Loucy (cell line): ENCODE measurements around the gene PTCH2.
"Not testable (repeated sequence)": the region's sequence is repeated elsewhere in the genome, so short reads cannot be mapped to it uniquely, and the experiment has no call there.

ENCODE experiments used
- H2AFZ ChIP-seq: fragments of 200-600 bp; sonication (generic); 2 replicates; pipeline ENCODE4 v1.6.0; 2016; ENCODE audit warnings: antibody characterized with exemption, mild to moderate bottlenecking, low read length, moderate library complexity
- H3F3A ChIP-seq: fragments of 200-600 bp; 2 replicates; pipeline ENCODE4 v1.6.0; 2016; ENCODE audit warnings: antibody characterized with exemption, low read depth, mild to moderate bottlenecking
- H3K27me3 ChIP-seq: fragments of 200-600 bp; sonication (generic); 2 replicates; pipeline ENCODE4 v1.6.1; 2014; ENCODE audit warnings: low read length, mild to moderate bottlenecking; ENCODE audit not compliant: insufficient read depth, poor library complexity, severe bottlenecking
- H3K36me3 ChIP-seq: fragments of 200-600 bp; sonication (generic); 2 replicates; pipeline ENCODE4 v1.6.1; 2016; ENCODE audit warnings: low read length; ENCODE audit not compliant: insufficient read depth
- H3K4me1 ChIP-seq: fragments of 200-600 bp; sonication (generic); 2 replicates; pipeline ENCODE4 v1.5.1; 2014; ENCODE audit warnings: low read length, mild to moderate bottlenecking; ENCODE audit not compliant: insufficient read depth, poor library complexity, severe bottlenecking
- H3K4me2 ChIP-seq: fragments of 200-600 bp; sonication (generic); 2 replicates; pipeline ENCODE4 v1.6.0; 2014; ENCODE audit warnings: antibody characterized with exemption, low read length, low read depth, mild to moderate bottlenecking; ENCODE audit not compliant: poor library complexity, severe bottlenecking
- H3K4me3 ChIP-seq: fragments of 200-600 bp; sonication (generic); 2 replicates; pipeline ENCODE4 v1.5.1; 2014; ENCODE audit warnings: low read length, mild to moderate bottlenecking, mixed read lengths; ENCODE audit not compliant: poor library complexity, severe bottlenecking
- H3K79me2 ChIP-seq: fragments of 200-600 bp; sonication (generic); 2 replicates; pipeline ENCODE4 v1.6.1; 2014; ENCODE audit warnings: low read length; ENCODE audit not compliant: insufficient read depth
- H3K9ac ChIP-seq: fragments of 200-600 bp; sonication (generic); 2 replicates; pipeline ENCODE4 v1.6.0; 2014; ENCODE audit warnings: mild to moderate bottlenecking, low read depth, low read length, moderate library complexity; ENCODE audit not compliant: poor library complexity, severe bottlenecking
- H3K9me2 ChIP-seq: fragments of 200-600 bp; sonication (generic); replicated peaks from 2 replicates; pipeline ENCODE4 v1.6.1; 2016; ENCODE audit warnings: low read depth, low read length, mixed read lengths
- H3K9me3 ChIP-seq: fragments of 200-600 bp; sonication (generic); 2 replicates; pipeline ENCODE4 v1.6.1; 2014; ENCODE audit warnings: mild to moderate bottlenecking, antibody characterized with exemption, low read length, low read depth; ENCODE audit not compliant: insufficient read depth
- H4K20me1 ChIP-seq: fragments of 200-600 bp; sonication (generic); 2 replicates; pipeline ENCODE4 v1.6.0; 2014; ENCODE audit warnings: antibody characterized with exemption, low read length, mild to moderate bottlenecking; ENCODE audit not compliant: insufficient read depth, poor library complexity, severe bottlenecking
- EZH2phosphoT487 ChIP-seq: fragments of 200-600 bp; IDR thresholded peaks from 2 replicates; pipeline ENCODE4 v1.6.1; 2018; ENCODE audit warnings: antibody characterized with exemption, mild to moderate bottlenecking, moderate library complexity, borderline replicate concordance
- TF ChIP-seq, protein P1 (sequence below): fragments of 200-600 bp; sonication (generic); conservative IDR thresholded peaks from 2 replicates; pipeline ENCODE4 v1.5.1; 2014; ENCODE audit warnings: mild to moderate bottlenecking, antibody characterized with exemption, low read length

The PTCH2 gene

DNA sequence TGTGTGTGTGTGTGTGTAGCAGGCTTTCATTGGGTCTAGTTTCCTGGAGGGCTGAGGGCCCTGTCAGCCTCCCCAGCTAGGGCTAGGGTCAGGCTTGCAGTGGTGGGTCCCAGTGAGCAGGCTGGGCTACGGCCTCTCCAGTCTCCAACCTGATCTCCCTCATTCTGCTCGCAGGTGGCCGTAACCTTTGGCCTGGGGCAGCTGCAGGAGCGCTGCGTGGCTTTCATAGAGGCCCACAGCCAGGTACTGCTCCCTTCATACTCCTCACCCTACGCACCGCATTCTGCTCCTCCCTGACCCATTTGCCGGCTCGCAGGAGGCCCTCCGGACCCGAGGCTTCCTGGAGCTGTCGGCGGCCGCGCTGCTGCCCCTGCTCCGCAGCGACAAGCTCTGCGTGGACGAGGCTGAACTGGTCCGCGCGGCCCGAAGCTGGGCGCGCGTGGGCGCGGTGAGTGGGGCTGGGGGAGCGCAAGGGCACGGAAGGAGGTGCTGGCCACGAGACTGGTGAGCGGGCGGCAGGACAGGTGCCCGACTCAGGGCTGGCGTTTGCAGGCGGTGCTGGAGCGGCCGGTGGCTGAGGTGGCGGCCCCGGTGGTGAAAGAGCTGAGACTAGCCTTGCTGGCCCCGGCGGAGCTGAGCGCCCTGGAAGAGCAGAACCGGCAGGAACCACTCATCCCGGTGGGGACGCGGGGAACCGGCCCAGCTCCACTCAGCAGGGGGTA, 30.1 kb downstream of the PTCH2 start:
- no peaks in the 10 kb centered on the region for H3K36me3 ChIP-seq
- no peaks in the 10 kb centered on the region for H4K20me1 ChIP-seq
- H3K9ac ChIP-seq = peak overlapping the region; percentile 89
- no peaks in the 10 kb centered on the region for H3K9me3 ChIP-seq
- H3F3A ChIP-seq = no peaks in the 10 kb centered on the region
- no peaks in the 10 kb centered on the region for H3K9me2 ChIP-seq
- no peaks in the 10 kb centered on the region for H3K27me3 ChIP-seq
- H3K4me2 ChIP-seq = peak overlapping the region; percentile 79
- peak overlapping the region; percentile 85 for H2AFZ ChIP-seq
- H3K4me1 ChIP-seq = peaks cover 23% of the 10 kb centered on the region
- H3K79me2 ChIP-seq = 0 out of 2 replicates have a peak, but pooled peaks cover 4% of the 10 kb centered on the region
- H3K4me3 ChIP-seq = peak overlapping the region; percentile 79
- TF ChIP-seq EZH2phosphoT487 = no peak
- TF ChIP-seq, protein P1, sequence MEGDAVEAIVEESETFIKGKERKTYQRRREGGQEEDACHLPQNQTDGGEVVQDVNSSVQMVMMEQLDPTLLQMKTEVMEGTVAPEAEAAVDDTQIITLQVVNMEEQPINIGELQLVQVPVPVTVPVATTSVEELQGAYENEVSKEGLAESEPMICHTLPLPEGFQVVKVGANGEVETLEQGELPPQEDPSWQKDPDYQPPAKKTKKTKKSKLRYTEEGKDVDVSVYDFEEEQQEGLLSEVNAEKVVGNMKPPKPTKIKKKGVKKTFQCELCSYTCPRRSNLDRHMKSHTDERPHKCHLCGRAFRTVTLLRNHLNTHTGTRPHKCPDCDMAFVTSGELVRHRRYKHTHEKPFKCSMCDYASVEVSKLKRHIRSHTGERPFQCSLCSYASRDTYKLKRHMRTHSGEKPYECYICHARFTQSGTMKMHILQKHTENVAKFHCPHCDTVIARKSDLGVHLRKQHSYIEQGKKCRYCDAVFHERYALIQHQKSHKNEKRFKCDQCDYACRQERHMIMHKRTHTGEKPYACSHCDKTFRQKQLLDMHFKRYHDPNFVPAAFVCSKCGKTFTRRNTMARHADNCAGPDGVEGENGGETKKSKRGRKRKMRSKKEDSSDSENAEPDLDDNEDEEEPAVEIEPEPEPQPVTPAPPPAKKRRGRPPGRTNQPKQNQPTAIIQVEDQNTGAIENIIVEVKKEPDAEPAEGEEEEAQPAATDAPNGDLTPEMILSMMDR = no peak

DNA sequence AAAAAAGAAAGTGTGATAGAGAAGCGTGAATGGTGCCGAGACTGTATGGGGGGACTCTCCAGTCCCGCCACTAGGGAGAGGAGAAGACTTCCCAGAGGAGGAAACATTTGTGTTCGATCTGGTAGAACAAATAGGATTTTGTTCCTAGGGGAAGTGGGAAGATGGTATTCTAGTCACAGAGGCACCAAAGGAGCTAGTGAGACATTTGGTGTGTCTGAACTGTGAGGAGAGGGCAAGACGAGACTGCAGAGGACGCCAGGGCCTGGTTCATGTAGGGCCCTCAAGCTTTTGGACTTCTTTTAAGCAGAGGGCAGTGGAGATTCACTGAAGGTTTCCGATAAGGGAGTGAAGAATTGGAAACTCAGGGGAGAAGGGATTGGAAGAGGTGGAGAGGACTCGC, 31.8 kb downstream of the PTCH2 start:
- no peaks in the 10 kb centered on the region for H4K20me1 ChIP-seq
- H3K36me3 ChIP-seq = no peaks in the 10 kb centered on the region
- H3K4me2 ChIP-seq = no peak overlapping the region
- H3K9ac ChIP-seq = no peak overlapping the region
- 0 out of 2 replicates have a peak, but pooled peaks cover 4% of the 10 kb centered on the region for H3K79me2 ChIP-seq
- no peaks in the 10 kb centered on the region for H3F3A ChIP-seq
- H2AFZ ChIP-seq = no peak overlapping the region
- H3K4me1 ChIP-seq = peaks cover 29% of the 10 kb centered on the region
- no peaks in the 10 kb centered on the region for H3K9me3 ChIP-seq
- H3K27me3 ChIP-seq = no peaks in the 10 kb centered on the region
- no peak overlapping the region for H3K4me3 ChIP-seq
- TF ChIP-seq EZH2phosphoT487 = no peak
- TF ChIP-seq, protein P1 = no peak
- no peaks in the 10 kb centered on the region for H3K9me2 ChIP-seq

DNA sequence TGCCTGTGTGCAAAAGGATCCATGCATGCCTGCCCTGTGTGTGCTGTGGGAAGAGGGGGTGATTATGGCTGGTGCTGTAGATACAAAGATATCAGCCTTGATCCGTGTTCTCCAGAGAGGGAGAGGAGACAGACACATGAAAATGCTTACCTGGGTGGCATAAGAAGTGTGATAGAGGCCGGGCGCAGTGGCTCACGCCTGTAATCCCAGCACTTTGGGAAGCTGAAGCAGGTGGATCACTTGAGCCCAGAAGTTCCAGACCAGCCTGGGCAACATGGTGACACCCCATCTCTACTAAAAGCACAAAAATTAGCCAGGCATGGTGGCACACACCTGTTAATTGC, 32.3 kb downstream of the PTCH2 start:
- H3K27me3 ChIP-seq, H3K9me2 ChIP-seq, H2AFZ ChIP-seq, H4K20me1 ChIP-seq, H3K36me3 ChIP-seq, H3K9ac ChIP-seq, H3K4me2 ChIP-seq, H3K9me3 ChIP-seq, H3K79me2 ChIP-seq, H3F3A ChIP-seq, H3K4me3 ChIP-seq: not testable (repeated sequence)
- H3K4me1 ChIP-seq = peaks cover 29% of the 10 kb centered on the region
